HFF-Myc (cell line): Measurements from ENCODE around the gene DRC7.

Experiments
- DNase-seq: peaks from one replicate; pipeline ENCODE4 v3.0.0-alpha.2; 2011; ENCODE audit warnings: low read depth; ENCODE audit errors: extremely low read depth
- H3K4me3 ChIP-seq: replicated peaks from 2 replicates; pipeline ENCODE4 v1.5.1; 2011; ENCODE audit warnings: low read depth, mild to moderate bottlenecking, control low read depth, low read length
- TF ChIP-seq, protein P1 (sequence below): IDR thresholded peaks from 2 replicates; pipeline ENCODE4 v1.5.1; 2012; ENCODE audit warnings: mild to moderate bottlenecking, low read depth, low read length, control low read depth; ENCODE audit errors: missing control alignments

DRC7 gene

GRCh38 chr16:57684626-57685358 lies 9.8 kb upstream of the DRC7 start:
- TF ChIP-seq, protein P1, sequence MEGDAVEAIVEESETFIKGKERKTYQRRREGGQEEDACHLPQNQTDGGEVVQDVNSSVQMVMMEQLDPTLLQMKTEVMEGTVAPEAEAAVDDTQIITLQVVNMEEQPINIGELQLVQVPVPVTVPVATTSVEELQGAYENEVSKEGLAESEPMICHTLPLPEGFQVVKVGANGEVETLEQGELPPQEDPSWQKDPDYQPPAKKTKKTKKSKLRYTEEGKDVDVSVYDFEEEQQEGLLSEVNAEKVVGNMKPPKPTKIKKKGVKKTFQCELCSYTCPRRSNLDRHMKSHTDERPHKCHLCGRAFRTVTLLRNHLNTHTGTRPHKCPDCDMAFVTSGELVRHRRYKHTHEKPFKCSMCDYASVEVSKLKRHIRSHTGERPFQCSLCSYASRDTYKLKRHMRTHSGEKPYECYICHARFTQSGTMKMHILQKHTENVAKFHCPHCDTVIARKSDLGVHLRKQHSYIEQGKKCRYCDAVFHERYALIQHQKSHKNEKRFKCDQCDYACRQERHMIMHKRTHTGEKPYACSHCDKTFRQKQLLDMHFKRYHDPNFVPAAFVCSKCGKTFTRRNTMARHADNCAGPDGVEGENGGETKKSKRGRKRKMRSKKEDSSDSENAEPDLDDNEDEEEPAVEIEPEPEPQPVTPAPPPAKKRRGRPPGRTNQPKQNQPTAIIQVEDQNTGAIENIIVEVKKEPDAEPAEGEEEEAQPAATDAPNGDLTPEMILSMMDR, result no peak
- H3K4me3 ChIP-seq, result no peak overlapping the region
- DNase-seq, result no peak

DNA sequence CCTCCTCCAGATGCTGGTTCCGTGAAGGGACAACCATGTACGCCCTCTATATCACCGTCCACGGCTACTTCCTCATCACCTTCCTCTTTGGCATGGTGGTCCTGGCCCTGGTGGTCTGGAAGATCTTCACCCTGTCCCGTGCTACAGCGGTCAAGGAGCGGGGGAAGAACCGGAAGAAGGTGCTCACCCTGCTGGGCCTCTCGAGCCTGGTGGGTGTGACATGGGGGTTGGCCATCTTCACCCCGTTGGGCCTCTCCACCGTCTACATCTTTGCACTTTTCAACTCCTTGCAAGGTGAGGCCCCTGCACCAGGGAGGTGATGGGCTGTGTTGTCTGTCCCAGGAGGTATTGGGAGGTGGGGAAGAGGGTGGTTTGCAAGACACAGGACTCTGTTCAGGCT lies 9.0 kb upstream of the DRC7 start:
- no peak for DNase-seq
- TF ChIP-seq, protein P1, result no peak
- no peak overlapping the region for H3K4me3 ChIP-seq

- DNase-seq, result no peak
- TF ChIP-seq, protein P1, result no peak
These were observed 8.0 kb upstream of the DRC7 start for GRCh38 chr16:57686577-57686976.

DNA sequence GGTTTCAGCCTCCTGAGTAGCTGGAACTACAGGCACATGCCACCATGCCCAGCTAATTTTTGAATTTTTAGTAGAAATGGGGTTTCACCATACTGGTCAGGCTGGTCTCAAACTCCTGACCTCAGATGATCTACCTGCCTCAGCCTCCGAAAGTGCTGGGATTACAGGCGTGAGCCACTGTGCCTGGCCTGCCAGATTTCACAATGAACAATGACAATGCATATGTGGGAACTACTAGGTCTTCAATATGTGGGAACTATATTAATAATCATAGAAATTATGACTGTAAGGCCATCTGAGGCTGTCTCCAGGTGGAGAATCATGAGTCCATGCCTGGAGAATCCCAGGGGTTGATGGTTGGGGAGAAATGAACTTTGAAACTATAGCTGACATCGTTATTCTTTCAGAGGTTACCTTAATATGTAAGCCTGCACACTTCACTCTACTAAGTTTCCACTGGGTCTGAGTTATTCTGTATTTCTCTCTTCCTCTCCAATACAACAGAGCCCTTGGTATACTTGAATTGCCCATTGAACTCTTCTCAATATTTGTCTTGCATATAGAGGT lies 7.2 kb upstream of the DRC7 start:
- TF ChIP-seq, protein P1, result no peak
- no peak overlapping the region for H3K4me3 ChIP-seq
- DNase-seq, result no peak

More at GRCh38 chr16:57686577-57686976, 8.0 kb upstream of the DRC7 start:
- no peak overlapping the region for H3K4me3 ChIP-seq

DNA sequence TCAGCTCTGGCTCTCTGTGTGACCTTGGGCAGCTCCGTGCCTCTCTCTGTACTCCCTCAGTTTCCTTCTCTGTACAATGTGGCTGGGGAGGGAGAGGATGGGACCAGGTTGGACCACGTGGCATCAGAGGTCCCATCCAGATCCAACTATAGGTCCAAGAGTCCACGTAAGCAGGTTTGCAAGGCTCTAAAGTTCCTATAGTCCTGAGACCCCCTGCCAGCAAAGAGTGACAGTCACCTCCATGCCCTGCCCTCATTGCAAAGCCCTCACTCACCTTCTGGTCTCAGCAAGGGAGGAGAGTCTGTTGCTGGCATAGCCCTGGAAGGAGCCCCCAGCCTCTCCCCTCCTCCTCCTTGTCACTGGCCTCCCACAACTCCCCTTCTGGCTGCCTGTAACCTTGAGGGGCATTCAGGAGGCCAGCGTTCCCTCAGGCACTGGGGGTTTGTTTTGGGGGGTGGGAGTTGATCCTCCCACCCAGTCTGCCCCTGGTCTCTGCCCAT lies 6.1 kb upstream of the DRC7 start:
- TF ChIP-seq, protein P1, result no peak
- H3K4me3 ChIP-seq, result no peak overlapping the region
- no peak for DNase-seq

- TF ChIP-seq, protein P1, result no peak
- no peak for DNase-seq
- no peak overlapping the region for H3K4me3 ChIP-seq
These were observed 5.4 kb upstream of the DRC7 start for GRCh38 chr16:57688987-57689761.
